Kidney (tissue), 14 donors: Measurements from ENCODE around the gene EPHB1. TPM values are rescaled to one million over a fixed set of nuclear protein-coding genes. Genes with fewer than 3 reads are reported as not detected.

Source experiments
- DNase-seq, 5 donors: peaks; one replicate each; pipeline ENCODE4 v3.0.0-alpha.2; 2013 to 2020
- FAIRE-seq: peaks from 2 replicates; lab custom pipeline; 2012; peaks lifted over from hg19 to GRCh38; lab: Jason Lieb, UNC
- H3K27ac ChIP-seq, 2 donors: one replicate each; pipeline ENCODE4 v1.7.0; 2013; ENCODE audit warnings: low read depth in 2 of 2, low read length in 2 of 2, inconsistent platforms in 1 of 2
- H3K27me3 ChIP-seq: one replicate; pipeline ENCODE4 v1.7.1; 2013; ENCODE audit warnings: low read length, inconsistent platforms; ENCODE audit not compliant: control insufficient read depth, insufficient read depth
- H3K36me3 ChIP-seq, 3 donors: one replicate each; pipeline versions ENCODE4 v1.7.0 to v1.7.1; 2013; ENCODE audit warnings: low read length in 3 of 3, control low read depth in 1 of 3, inconsistent platforms in 1 of 3; ENCODE audit not compliant: insufficient read depth in 3 of 3, control insufficient read depth in 2 of 3
- H3K4me1 ChIP-seq, 3 donors: one replicate each; pipeline versions ENCODE4 v1.7.0 to v1.7.1; 2013; ENCODE audit warnings: low read length in 3 of 3, inconsistent platforms in 1 of 3, low read depth in 1 of 3; ENCODE audit not compliant: control insufficient read depth in 2 of 3, insufficient read depth in 2 of 3
- H3K4me3 ChIP-seq, 3 donors: one replicate each; pipeline versions ENCODE4 v1.7.0 to v1.8.1; 2013; ENCODE audit warnings: low read length in 3 of 3, control low read depth in 1 of 3, inconsistent platforms in 1 of 3
- H3K9ac ChIP-seq, 3 donors: one replicate each; pipeline versions ENCODE4 v1.7.0 to v1.7.1; 2013; ENCODE audit warnings: low read length in 3 of 3, control low read depth in 1 of 3, inconsistent platforms in 1 of 3
- H3K9me3 ChIP-seq, 3 donors: one replicate each; pipeline versions ENCODE4 v1.7.0 to v1.7.1; 2013; ENCODE audit warnings: low read length in 3 of 3, control low read depth in 1 of 3, inconsistent platforms in 1 of 3; ENCODE audit not compliant: control insufficient read depth in 2 of 3, insufficient read depth in 1 of 3
- CTCF ChIP-seq: IDR thresholded peaks from 3 replicates; pipeline ENCODE4 v1.5.1; 2012; ENCODE audit warnings: mild to moderate bottlenecking, moderate library complexity, borderline replicate concordance; ENCODE audit not compliant: insufficient read depth; ENCODE audit errors: extremely low read depth
- intact Hi-C: fragments of 100-400 bp; cut with DNase I; formaldehyde crosslinking; loops from one replicate; pipeline ENCODE4 v1.11.1; 2022
- polyA plus RNA-seq: library from polyadenylated mRNA; stranded (reverse); fragments of 350-450 nt; fragmentation: Illumina TruSeq; extraction: RNeasy Lipid Tissue Mini Kit (QIAGEN cat#74804); gene quantifications from one replicate; pipeline ENCODE4 v1.2.3, GENCODE V29; 2014; ENCODE audit warnings: low read depth, low replicate concordance; ENCODE audit not compliant: insufficient read depth
- total RNA-seq: library from RNA; stranded (reverse); fragmentation: NEBNext Ultra II Directional; extraction: Animal tissue kit (Norgen Biotek cat#: 25700); gene quantifications from one replicate; pipeline ENCODE4 v1.2.1, GENCODE V29; 2021
- donor health status: control.
- donor health status: control.
- donor health status: control.
- donor health status: control.
- donor health status: control.
- donor health status: DM: yes; HTN: yes; CAD: no.
- donor health status: Normal renal cell carcinoma (clear cell type).

Gene EPHB1
- total and polyA plus RNA-seq, 2 donors from 2014 or later, result 0.39 to 3.2 TPM

GRCh38 chr3:135085652-135086436 lies 290.8 kb downstream of the EPHB1 start:
- Histone ChIP-seq H3K27me3 (no peaks in the 10 kb centered on the region), H3K9ac (no peak overlapping the region), H3K9me3 (no peaks in the 10 kb centered on the region), H3K4me3 (no peak overlapping the region), H3K27ac (no peak overlapping the region), H3K4me1 (no peaks in the 10 kb centered on the region), H3K36me3 (no peaks in the 10 kb centered on the region)
- intact Hi-C loops, result no loop called here
- no peak for TF ChIP-seq CTCF
- DNase-seq (no peak), FAIRE-seq (no peak)

- no peak for TF ChIP-seq CTCF
- Histone ChIP-seq H3K4me3 (no peak overlapping the region), H3K27ac (no peak overlapping the region), H3K9me3 (no peaks in the 10 kb centered on the region), H3K4me1 (no peaks in the 10 kb centered on the region), H3K36me3 (no peaks in the 10 kb centered on the region), H3K9ac (no peak overlapping the region), H3K27me3 (no peaks in the 10 kb centered on the region)
- intact Hi-C loops, result no loop called here
- DNase-seq (no peak), FAIRE-seq (no peak)
These were observed 292.7 kb downstream of the EPHB1 start for GRCh38 chr3:135087782-135088181.

- Histone ChIP-seq H3K9ac (no peak overlapping the region), H3K4me3 (no peak overlapping the region), H3K36me3 (no peaks in the 10 kb centered on the region), H3K27me3 (no peaks in the 10 kb centered on the region), H3K4me1 (no peaks in the 10 kb centered on the region), H3K27ac (no peak overlapping the region), H3K9me3 (no peaks in the 10 kb centered on the region)
- DNase-seq (no peak), FAIRE-seq (no peak)
- intact Hi-C loops, result no loop called here
- no peak for TF ChIP-seq CTCF
These were observed 294.4 kb downstream of the EPHB1 start for GRCh38 chr3:135089451-135089850.
